Stimulated activated CD8-positive, alpha-beta memory T cell treated with anti-CD3 and anti-CD28 coated beads, Interleukin-4, amount 100 ng/mL, for 48 hours (primary cell): Measurements from ENCODE around the gene OCA2.
"Not testable (repeated sequence)": the region's sequence is repeated elsewhere in the genome, so short reads cannot be mapped to it uniquely, and the experiment has no call there.

ENCODE experiments used
- DNase-seq: peaks from one replicate; pipeline ENCODE4 v3.0.0-alpha.2; 2020

Gene OCA2

GRCh38 chr15:27990521-27991515 is 108.3 kb downstream of the OCA2 start:
- no peak for DNase-seq

GRCh38 chr15:27989838-27990237 is 109.3 kb downstream of the OCA2 start:
- DNase-seq: no peak

DNA sequence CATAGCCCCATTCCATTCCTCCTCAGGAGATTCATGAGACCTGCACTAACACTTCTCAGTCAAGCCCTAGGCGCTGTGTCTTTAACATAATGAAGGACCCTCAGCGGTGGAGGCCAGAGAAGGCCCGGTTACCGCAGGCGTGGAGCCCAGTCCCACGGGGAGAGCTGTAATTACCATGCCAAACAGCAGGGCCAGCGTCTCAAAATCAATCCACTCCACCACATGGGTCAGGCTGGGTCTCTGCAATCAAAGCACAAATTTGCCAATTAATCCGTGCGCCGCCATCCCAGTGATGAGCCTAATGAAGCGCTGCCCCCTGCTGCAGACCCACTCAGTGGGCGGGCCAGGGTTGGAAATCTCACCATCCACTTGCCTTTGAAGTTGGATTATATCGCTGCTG is 109.7 kb downstream of the OCA2 start:
- no peak for DNase-seq

DNA sequence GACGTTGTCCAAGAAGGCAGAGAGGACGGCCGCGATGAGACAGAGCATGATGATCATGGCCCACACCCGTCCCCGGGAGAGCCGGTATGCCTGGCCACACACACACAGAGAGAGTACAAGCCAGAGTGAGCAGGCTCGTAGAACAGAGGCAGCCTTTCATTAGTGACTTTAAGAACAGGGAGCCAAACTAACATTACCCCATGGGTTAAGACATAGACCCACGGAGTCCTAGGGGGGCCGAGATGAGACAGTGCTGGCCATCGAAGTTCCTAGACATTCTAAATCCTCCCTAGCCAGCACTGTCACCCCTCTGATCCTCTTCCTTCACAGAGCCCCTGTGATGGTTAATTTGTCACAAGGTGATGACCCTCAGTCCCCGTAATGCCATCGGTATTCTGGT is 114.0 kb downstream of the OCA2 start:
- no peak for DNase-seq

DNA sequence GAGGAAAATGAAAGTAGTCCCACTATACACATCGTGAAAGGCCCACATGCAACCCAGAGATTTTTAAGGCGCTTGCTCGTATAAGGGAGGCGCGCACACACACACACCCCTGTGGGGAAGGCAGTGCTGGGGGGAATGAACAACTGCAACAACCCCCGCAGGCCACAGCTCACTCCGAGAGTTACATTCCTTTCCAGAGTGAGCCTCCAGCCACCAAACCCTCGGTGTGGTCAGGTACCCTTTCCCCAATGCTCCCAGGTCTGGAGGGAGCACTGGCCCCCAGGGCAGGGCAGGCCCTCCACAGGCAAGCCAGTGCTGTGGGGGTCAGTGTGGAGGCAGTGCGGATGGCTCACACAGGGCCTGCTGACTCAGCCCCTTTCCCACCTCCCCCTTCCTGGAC is 115.6 kb downstream of the OCA2 start:
- DNase-seq: no peak

- DNase-seq: no peak
Measured at GRCh38 chr15:27977696-27978095, 121.4 kb downstream of the OCA2 start.

- DNase-seq: no peak
Measured at GRCh38 chr15:27973886-27974285, 125.2 kb downstream of the OCA2 start.

- DNase-seq: no peak
Measured at GRCh38 chr15:27970661-27971392, 128.3 kb downstream of the OCA2 start.

DNA sequence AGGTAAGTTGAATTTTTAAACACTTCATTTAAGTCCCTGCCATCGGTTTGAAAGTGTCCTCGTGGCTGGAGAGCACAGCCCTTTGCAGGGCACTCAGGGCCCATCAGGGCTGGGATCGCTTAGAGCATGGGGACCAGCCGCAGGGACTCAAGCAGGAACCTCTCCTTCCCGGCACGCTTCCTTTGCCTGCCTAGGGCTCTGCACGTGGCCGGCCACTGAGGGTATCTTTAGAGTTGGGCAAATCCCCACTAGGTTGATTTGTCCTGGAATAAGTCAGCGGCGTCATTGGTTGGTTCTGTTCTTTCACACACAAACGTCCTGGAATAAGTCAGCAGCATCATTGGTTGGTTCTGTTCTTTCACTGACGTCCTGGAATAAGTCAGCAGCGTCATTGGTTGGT is 131.6 kb downstream of the OCA2 start:
- no peak for DNase-seq

DNA sequence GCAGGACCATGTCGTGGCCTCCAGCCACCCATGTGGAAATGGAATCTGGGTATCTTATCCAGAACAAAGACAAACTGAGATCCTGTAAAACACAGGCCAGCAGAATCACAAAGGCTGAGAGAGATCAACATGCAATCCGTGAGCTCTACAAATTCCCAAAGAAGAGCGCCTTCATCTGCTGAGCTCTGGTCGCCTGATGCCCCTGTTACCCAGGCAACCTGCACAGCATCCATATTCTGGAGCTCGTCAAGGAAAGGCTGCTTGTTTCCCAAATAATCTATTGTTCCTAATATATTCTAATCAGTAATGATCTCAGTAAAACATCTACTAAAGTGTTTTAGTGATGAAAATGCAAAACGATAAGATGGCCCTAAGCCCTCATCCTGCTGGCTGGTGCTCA is 133.6 kb downstream of the OCA2 start:
- no peak for DNase-seq

DNA sequence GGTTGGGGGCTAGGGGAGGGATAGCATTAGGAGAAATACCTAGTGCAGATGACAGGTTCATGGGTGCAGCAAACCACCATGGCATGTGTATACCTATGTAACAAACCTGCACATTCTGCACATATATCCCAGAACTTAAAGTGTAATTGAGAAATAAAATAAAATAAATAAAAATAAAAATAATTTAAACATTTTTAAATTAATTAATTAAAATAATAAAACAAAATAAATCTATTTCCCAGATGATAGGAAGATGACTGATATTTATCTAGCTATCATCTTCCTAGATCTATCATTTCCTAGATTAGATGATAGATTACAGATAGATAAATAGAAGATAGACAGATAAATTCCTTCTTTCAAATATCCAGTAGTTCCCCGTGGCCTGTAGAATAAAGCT is 137.3 kb downstream of the OCA2 start:
- no peak for DNase-seq

GRCh38 chr15:27958911-27959578 is 140.1 kb downstream of the OCA2 start:
- no peak for DNase-seq

- no peak for DNase-seq
Measured at GRCh38 chr15:27956285-27956684, 142.8 kb downstream of the OCA2 start.

- no peak for DNase-seq
Measured at GRCh38 chr15:27955087-27955486, 144.0 kb downstream of the OCA2 start.

DNA sequence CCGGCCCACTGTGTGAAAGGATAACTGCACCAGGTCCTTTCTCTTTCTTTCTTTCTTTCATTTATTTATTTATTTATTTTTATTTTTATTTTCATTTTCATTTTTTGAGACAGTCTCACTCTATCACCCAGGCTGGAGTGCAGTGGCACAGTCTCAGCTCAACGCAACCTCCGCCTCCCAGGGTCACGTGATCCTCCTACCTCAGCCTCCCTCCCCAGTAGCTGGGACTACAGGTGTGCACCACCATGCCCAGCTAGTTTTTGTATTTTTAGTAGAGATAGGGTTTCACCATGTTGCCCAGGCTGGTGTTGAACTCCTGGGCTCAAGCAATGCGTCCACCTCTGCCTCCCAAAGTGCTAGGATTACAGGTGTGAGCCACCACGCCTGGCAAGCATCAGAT is 146.5 kb downstream of the OCA2 start:
- not testable (repeated sequence) for DNase-seq

- no peak for DNase-seq
Measured at GRCh38 chr15:27951191-27951890, 147.8 kb downstream of the OCA2 start.

DNA sequence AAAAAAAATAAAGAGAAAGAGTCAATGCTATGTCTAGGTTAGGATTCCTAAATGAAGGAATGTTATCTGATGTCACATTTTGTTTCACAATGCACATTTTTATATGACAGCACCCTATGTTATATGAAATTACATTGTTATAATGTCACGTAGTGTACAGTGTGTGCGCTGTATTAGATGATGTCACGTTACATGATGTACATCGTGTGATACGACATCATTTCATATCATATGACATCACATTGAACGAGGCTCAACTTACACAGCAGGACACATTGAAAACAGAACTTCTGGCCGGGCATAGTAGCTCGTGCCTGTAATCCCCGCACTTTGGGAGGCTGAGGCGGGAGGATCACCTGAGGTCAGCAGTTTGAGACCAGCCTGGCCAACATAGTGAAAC is 150.0 kb downstream of the OCA2 start:
- no peak for DNase-seq

DNA sequence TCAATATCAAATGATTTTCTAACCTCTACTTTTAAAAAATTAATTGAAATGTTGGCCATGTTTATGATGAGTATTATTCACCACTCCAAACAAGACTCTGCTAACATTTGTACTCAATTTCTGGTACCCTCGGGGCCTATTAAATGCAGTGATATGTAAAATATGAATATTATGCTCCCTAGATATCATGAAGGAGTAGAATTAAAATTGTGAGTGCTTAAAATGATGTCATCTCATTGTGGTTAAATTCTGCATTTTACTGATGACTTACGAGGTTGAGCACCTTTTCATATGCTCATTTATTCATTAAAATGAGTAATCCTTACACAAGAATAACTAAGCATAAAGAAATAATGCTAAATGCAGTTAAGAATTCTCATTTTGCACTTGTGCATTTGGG is 159.9 kb downstream of the OCA2 start:
- no peak for DNase-seq

- no peak for DNase-seq
Measured at GRCh38 chr15:27937851-27938250, 161.3 kb downstream of the OCA2 start.

- no peak for DNase-seq
Measured at GRCh38 chr15:27936164-27936563, 163.0 kb downstream of the OCA2 start.

DNA sequence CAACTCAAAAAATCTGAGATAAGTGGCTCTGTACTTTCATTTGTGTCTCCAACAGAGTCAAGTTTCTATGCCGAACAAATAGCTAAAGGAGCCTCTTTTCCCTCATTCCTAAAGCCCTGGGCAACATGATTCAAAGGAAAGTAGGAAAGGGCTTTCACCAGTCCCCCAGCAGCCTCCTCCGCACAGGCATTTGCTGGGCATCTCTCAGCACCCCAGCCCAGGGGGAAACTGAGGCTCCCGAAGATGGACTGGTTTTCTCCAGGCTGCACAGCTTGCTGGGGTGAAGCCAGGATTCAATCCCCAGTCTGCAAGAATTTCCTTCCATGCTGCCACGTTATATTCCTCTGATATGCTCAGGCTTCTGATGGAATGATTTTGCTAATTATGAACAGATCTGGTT is 163.8 kb downstream of the OCA2 start:
- DNase-seq: no peak

DNA sequence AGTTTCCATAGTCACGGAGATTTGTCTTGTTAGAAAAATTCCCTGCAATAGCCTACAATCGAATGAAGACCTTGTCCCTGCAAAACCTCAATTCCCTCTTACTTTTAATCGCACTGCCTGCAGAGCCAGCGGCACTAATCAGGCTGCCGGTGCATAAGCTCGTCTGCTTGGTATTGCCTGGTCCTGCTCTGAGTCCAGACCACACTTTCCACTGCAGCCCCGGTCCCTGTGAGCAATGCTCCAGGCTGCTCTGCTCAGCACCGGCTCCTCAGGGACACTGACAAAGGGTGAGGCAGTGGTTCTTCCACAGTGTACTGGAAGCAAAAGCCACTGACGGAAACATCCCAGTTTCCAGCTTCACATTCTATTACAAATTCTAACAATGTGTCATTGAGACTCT is 164.3 kb downstream of the OCA2 start:
- DNase-seq: no peak

DNA sequence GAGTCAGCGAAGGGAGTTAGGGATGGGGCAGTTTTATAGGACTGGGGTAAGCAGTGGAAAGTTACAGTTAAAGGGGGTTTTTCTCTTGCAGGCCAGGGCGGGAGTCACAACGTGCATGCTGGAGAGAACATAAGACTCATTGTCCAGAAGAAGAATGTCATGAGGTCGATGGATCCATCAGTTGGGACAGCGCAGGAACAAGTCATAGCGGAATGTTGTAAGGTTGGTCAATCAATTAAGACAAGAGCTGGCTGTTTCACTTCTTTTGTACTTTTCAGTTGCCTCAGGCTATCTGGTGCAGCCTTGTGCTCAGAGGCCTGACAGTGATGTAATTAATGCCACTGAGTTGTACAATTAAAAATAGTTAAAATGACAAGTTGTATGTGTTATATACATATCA is 165.6 kb downstream of the OCA2 start:
- no peak for DNase-seq
